A673 (cell line): ENCODE data around the gene DSTYK. TPM values are rescaled to one million over a fixed set of nuclear protein-coding genes. Genes with fewer than 3 reads are reported as not detected.

ENCODE experiments used
- BruUV-seq: library from RNA; stranded (reverse); fragments of 400-500 nt; replicated peaks from 2 replicates; lab custom pipeline; 2021; lab: Mats Ljungman, UMichigan
- CTCF ChIA-PET: fragments of 300-600 bp; sonication (Branson Sonifier 250); formaldehyde crosslinking; loops from one replicate; lab custom pipeline; 2022; ENCODE audit warnings: antibody characterized with exemption; lab: Charles Lee
- POLR2A ChIA-PET: fragments of 300-600 bp; sonication (Branson Sonifier 250); formaldehyde crosslinking; loops from one replicate; lab custom pipeline; 2022; ENCODE audit warnings: antibody characterized with exemption; ENCODE audit not compliant: low non-redundant PET; lab: Charles Lee
- DNase-seq: peaks from one replicate; pipeline ENCODE4 v3.0.0-alpha.2; 2015; ENCODE audit warnings: low spot score
- H3K27ac ChIP-seq: fragments of 200-600 bp; sonication (generic); 2 replicates; pipeline ENCODE4 v1.5.1; 2016; ENCODE audit warnings: mixed run types, low read depth, mild to moderate bottlenecking, mixed read lengths, antibody characterized with exemption, low read length; ENCODE audit not compliant: poor library complexity, severe bottlenecking
- H3K27me3 ChIP-seq: fragments of 200-600 bp; sonication (generic); replicated peaks from 2 replicates; pipeline ENCODE4 v1.6.1; 2017; ENCODE audit warnings: mixed run types, low read depth, mild to moderate bottlenecking, mixed read lengths, antibody characterized with exemption, low read length; ENCODE audit not compliant: insufficient read depth, poor library complexity
- H3K36me3 ChIP-seq: fragments of 200-600 bp; sonication (generic); 2 replicates; pipeline ENCODE4 v1.6.1; 2016; ENCODE audit warnings: mixed run types, mild to moderate bottlenecking, mixed read lengths, antibody characterized with exemption, low read length; ENCODE audit not compliant: insufficient read depth, poor library complexity, severe bottlenecking
- H3K4me1 ChIP-seq: fragments of 200-600 bp; sonication (generic); 2 replicates; pipeline ENCODE4 v1.6.1; 2017; ENCODE audit warnings: mixed run types, mild to moderate bottlenecking, mixed read lengths, antibody characterized with exemption, low read length; ENCODE audit not compliant: insufficient read depth, poor library complexity, severe bottlenecking
- H3K4me3 ChIP-seq: fragments of 200-600 bp; sonication (generic); 2 replicates; pipeline ENCODE4 v1.5.1; 2016; ENCODE audit warnings: low read depth, mixed run types, mild to moderate bottlenecking, mixed read lengths, low read length; ENCODE audit not compliant: poor library complexity, severe bottlenecking
- H3K9me3 ChIP-seq: fragments of 200-600 bp; sonication (generic); 2 replicates; pipeline ENCODE4 v1.6.1; 2016; ENCODE audit warnings: mixed run types, low read depth, mild to moderate bottlenecking, mixed read lengths, antibody characterized with exemption, low read length; ENCODE audit not compliant: poor library complexity, severe bottlenecking
- EZH2 ChIP-seq: fragments of 200-600 bp; sonication (generic); IDR thresholded peaks from 2 replicates; pipeline ENCODE4 v1.6.1; 2017; ENCODE audit warnings: borderline replicate concordance, low read depth, mild to moderate bottlenecking, mixed read lengths, antibody characterized with exemption, low read length; ENCODE audit not compliant: poor library complexity, severe bottlenecking
- intact Hi-C: fragments of 100-400 bp; cut with micrococcal nuclease; formaldehyde crosslinking; loops from one replicate; pipeline ENCODE4 v1.10.0; 2022; ENCODE audit not compliant: unreplicated experiment
- total RNA-seq: library from RNA; stranded (reverse); gene quantifications from 2 replicates; pipeline ENCODE4 v1.2.3, GENCODE V29; 2021
- TF ChIP-seq, protein P1 (sequence below): fragments of 300-800, 200-600 bp; sonication (generic); conservative IDR thresholded peaks from 2 replicates; pipeline ENCODE4 v1.5.1; 2017; ENCODE audit warnings: low read depth, mild to moderate bottlenecking, antibody characterized with exemption, low read length, moderate library complexity, mixed read lengths

The DSTYK gene
- total RNA-seq, 1 experiment from 2014 or later: 7.1 TPM

DNA sequence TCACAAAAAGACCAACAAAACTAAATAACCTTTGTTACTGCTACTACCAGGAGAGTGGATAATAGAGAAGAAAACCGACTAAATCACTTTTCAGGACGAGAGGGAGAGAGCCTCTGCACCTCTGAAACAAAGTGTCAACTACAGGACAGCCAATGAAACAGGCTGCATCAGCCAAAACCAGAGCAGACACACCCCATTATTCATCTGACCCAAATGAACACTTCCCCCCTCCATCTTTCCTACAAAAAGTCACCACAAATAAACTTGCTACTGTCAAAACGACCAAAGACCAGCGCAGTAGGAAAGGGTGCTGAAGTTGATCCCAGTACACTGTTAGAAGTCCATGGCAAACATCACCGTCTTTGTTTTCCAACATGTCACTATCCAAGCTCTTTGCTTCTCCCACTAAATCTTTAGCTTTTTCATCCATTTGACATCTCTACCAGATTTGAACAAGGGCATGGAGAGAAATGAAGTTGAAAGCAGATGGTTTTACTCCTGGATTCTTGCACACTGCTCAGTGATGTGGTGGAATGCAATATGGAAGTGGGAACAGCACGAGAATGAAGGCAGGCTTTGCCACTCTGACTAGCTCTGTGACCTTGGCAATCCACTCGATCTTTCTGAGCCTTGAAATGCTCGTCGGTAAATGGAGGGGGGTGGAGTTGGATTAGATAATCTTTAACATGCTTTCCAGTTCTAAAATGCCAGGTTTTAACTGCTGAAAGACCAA is 20.5 kb downstream of the DSTYK start:
- Histone ChIP-seq H3K4me1 (no peaks in the 10 kb centered on the region), H3K36me3 (no peaks in the 10 kb centered on the region), H3K9me3 (no peaks in the 10 kb centered on the region), H3K27ac (no peak overlapping the region), H3K27me3 (no peaks in the 10 kb centered on the region), H3K4me3 (no peak overlapping the region)
- CTCF ChIA-PET: no interaction called here
- intact Hi-C loops: no loop called here
- no peak for TF ChIP-seq EZH2
- TF ChIP-seq, protein P1, sequence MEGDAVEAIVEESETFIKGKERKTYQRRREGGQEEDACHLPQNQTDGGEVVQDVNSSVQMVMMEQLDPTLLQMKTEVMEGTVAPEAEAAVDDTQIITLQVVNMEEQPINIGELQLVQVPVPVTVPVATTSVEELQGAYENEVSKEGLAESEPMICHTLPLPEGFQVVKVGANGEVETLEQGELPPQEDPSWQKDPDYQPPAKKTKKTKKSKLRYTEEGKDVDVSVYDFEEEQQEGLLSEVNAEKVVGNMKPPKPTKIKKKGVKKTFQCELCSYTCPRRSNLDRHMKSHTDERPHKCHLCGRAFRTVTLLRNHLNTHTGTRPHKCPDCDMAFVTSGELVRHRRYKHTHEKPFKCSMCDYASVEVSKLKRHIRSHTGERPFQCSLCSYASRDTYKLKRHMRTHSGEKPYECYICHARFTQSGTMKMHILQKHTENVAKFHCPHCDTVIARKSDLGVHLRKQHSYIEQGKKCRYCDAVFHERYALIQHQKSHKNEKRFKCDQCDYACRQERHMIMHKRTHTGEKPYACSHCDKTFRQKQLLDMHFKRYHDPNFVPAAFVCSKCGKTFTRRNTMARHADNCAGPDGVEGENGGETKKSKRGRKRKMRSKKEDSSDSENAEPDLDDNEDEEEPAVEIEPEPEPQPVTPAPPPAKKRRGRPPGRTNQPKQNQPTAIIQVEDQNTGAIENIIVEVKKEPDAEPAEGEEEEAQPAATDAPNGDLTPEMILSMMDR: no peak
- BruUV-seq: no TSS peak
- no peak for DNase-seq
- POLR2A ChIA-PET: no interaction called here

DNA sequence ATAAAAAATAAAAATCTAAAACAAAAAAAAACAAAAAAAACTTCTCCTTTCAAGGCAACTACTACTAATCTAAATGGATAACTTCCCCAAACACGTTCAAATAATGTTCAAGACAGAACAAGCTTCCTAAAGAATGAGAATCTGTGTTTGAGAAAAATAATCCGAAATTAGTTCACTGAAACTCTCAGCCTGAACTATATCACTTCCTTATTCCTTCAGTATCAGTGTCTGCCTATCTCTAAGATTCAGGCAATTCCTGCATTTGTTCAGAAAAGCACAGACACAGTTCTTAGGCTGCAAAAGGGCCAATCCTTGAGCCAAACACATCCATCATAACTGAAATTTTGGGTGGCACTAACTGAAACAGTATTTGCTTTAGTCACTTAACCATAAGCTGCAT is 22.4 kb downstream of the DSTYK start:
- ChIA-PET POLR2A (interaction anchor here (0.6 kb wide), 1 partner anchor 10 kb away, joined by 5 read pairs; no protein-coding TSS in a partner anchor), CTCF (no interaction called here)
- H3K4me1 ChIP-seq: no peaks in the 10 kb centered on the region
- no peaks in the 10 kb centered on the region for H3K36me3 ChIP-seq
- BruUV-seq: no TSS peak
- TF ChIP-seq EZH2: no peak
- TF ChIP-seq, protein P1: no peak
- H3K27me3 ChIP-seq: no peaks in the 10 kb centered on the region
- no peaks in the 10 kb centered on the region for H3K9me3 ChIP-seq
- DNase-seq: no peak
- intact Hi-C loops: no loop called here
- no peak overlapping the region for H3K27ac ChIP-seq
- no peak overlapping the region for H3K4me3 ChIP-seq

DNA sequence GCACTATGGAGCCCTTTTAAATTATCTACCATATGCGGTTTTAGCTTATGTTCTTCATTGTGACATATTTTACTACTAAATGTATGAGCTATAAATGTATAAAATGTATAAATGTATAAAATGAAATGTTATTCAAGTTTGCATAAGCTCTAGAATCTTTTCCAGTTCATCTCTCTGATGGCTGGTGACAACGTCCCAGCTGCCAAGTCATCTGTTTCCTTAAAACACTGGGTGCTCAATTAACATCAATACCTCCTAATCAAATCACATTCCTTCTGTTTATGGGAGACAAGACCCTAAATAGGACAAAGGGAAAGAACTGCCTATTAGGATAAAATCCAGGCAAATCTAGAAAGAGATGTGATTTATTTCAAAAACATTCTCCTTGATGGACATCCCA is 22.9 kb downstream of the DSTYK start:
- Histone ChIP-seq H3K27me3 (no peaks in the 10 kb centered on the region), H3K4me1 (no peaks in the 10 kb centered on the region), H3K4me3 (no peak overlapping the region), H3K9me3 (no peaks in the 10 kb centered on the region), H3K27ac (no peak overlapping the region), H3K36me3 (no peaks in the 10 kb centered on the region)
- CTCF ChIA-PET: no interaction called here
- no TSS peak for BruUV-seq
- no peak for DNase-seq
- no peak for TF ChIP-seq EZH2
- TF ChIP-seq, protein P1: no peak
- POLR2A ChIA-PET: interaction anchor here (0.6 kb wide), 1 partner anchor 9 kb away, joined by 5 read pairs; no protein-coding TSS in a partner anchor
- intact Hi-C loops: no loop called here
